KG1 (cell line): ENCODE results near the gene TOB1.

Experiments used
- DNase-seq: peaks from one replicate; lab custom pipeline; 2025; lab: John Stamatoyannopoulos, UW

The TOB1 gene

DNA sequence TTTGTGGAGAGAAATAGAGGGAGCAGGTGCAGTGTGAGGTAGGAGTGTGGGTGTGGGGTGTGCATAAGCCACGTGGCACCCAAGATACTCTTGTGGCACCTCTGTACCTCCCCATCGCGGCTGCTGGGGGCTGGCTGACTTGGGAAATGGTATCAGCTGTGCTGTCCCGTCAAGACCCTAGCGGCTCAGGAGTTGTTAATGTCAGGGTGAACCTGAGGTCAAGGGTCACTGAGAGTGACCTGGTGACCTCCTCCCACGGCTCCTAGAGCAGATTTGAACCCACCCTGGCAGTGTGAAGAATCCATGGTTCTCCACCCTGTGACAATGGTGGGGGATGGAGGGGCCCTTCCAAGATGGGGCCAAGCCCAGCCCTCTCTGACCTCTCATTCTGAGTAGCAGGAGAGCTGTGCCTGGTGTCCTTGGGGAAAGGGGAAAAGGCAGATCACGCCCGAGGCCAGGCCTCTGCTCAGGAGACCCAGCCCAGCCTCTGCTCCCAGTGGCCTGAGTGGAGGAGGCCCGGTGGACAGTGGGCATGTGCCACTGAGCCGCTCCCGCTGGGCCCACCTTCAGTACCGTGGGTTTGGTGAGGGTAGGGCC lies 33.8 kb downstream of the TOB1 start:
- DNase-seq: no peak

GRCh38 chr17:50831471-50831928 lies 34.7 kb downstream of the TOB1 start:
- DNase-seq: no peak

DNA sequence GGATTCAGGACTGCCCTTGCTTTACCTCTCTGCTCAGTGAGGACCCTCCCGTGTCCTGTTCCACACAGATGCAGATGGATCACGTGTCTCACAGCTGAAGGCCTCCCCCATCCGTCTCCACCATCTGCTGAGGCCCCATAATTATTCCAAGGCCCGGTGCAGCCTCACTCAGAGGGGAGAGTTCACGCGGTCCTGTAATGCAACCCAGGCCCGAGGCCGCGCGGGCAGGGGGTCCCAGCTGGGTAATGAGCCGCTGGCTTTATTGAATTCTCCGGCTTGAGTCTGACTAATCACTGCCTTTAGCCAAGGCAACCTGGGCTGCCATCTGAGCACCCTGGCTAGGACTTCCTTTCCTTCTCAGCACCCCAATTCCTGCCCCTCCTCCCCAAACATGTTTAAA lies 35.2 kb downstream of the TOB1 start:
- DNase-seq: no peak

DNA sequence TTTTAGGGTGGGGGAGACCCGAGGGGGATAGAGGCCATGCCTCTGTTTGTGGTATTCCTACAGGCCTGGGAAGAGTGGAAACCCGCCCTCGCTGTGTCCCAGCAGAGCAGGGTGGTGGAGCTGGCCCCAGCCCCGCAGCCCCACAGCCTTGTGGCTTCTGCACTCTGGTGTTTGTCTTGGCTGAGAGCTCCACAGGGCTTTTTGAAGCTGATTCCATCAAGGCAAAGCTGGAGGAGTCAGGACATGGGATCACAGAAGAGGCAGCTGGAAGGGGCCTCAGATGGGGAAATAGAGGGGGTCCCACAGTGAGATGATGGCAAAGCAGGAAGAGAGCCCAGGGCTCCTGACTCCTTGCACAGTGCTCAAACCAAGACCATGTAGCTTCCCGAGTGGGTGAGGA lies 35.8 kb downstream of the TOB1 start:
- no peak for DNase-seq

- DNase-seq: no peak
Observed at GRCh38 chr17:50829332-50829731, 36.8 kb downstream of the TOB1 start.

DNA sequence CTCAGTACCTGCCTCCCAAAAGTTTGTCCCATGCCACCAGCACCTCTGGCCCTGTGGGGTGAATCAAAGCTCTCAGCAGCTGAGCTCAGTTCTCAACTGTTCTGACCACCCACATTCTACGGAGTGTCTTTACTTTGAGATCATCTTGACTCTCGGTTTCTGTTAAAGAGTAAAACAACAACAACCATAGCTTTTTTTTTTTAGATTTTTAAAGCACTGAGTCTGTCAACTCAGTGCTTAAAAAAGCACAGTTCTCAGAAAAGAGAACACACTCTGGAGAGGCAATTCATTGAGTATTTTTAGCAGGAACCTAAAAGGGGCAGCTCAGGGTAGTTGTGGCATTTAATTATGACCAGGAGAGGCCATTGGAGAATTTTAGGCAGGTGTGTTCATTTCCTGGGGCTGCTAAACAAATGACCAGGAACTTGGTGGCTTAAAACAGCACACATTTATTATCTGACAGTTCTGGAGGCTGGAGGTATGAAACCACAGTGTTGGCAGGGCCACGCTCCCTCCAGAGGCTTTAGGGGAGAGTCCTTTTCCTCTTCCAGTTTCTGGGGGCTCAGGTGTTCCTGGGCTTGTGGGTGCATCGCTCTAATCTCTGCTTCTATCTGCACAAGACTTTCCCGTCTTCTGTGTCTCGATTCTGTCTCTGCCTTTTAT lies 37.5 kb downstream of the TOB1 start:
- DNase-seq: no peak

- DNase-seq: no peak
Observed at GRCh38 chr17:50825188-50825587, 41.0 kb downstream of the TOB1 start.

GRCh38 chr17:50824429-50824828 lies 41.7 kb downstream of the TOB1 start:
- no peak for DNase-seq

- no peak for DNase-seq
Observed at GRCh38 chr17:50822550-50822949, 43.6 kb downstream of the TOB1 start.

DNA sequence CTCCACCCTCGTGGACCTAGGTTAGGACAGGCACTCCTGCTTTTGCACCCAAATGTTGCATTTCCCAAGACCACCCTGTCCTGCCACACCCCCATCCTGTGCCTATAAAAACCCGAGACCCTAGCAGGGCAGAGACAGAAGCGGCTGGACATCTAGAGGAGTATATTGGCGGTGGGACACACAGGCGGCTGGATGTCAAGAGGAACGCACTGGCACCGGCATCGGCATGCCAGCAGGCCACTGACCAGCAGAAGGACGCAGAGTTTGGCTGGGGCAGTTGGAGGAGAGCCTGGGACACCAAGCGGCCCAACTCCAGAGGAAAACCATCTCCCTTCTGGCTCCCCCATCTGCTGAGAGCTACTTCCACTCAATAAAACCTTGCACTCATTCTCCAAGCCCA lies 45.5 kb downstream of the TOB1 start:
- no peak for DNase-seq

DNA sequence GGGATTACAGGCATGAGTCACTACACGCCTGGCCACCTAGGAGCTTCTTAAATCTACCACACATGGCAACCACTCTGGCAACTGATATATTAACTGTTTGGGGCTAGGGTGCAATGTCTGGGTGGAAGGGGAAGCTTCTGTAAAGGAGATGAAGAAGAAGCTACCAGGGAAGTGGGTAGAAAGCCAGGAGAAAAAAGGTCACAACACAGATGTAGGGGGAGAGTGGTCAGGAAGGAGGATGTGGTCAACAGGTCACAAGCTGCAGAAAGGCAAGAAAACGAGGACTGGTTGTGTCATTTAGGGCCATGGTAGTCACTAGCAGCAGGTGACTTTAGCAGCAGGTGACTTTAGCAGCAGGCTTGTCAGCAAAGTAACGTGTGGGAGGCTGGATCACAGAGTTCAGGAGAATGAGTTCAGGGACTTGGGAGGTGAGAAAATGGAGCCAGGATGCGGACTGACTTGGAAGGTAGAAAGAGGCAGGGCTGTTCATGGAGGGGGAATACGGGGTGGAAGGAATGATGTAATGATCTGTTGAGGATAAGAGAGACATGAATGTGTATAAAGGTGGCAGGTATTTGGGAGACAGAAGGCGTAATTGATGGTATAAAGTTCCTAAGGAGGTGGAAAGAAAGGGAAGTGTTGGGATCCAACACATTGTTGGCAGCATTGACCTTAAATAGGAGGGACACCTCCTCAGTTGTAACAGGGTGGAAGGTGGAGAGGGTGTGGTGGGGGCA lies 47.1 kb downstream of the TOB1 start:
- no peak for DNase-seq

DNA sequence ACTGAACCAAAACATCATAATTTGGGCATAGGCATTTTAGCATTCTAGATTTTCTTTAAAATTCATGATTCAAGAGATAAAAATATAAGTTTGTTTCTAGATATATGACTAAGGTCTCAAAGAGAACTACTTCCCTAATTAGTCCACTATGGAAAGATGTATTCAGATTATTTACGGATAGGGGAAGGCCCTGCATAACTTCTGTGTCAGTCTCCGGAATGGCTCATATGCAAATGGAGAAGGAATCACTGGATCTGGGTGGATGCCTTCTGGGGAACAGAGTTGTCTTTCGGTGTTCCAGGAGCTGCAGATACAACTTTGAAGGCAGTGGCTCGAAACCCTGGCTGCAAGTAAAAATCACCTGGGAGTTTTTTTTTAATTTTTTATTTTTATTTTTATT lies 47.9 kb downstream of the TOB1 start:
- DNase-seq: no peak

GRCh38 chr17:50817838-50818237 lies 48.3 kb downstream of the TOB1 start:
- DNase-seq: no peak

GRCh38 chr17:50816771-50817751 lies 49.1 kb downstream of the TOB1 start:
- no peak for DNase-seq

DNA sequence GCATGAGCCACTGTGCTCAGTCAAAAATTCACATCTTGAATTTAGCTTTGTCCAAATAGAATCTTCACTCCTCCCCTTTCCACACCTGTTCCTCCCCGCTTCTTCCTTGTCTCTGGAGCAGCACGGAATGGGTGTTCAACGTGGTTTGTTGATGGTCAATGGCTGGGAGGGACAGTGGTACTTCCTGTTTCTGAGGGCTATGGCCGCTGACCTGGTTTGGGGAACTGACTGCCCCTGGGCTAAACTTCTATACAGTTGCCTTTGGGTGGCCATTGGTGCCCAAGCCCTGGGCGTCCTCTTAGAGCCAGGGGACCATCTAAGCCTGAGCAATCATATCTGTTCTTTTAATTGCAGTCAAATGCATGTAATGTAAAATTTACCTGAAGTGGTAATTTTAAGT lies 49.9 kb downstream of the TOB1 start:
- DNase-seq: no peak

DNA sequence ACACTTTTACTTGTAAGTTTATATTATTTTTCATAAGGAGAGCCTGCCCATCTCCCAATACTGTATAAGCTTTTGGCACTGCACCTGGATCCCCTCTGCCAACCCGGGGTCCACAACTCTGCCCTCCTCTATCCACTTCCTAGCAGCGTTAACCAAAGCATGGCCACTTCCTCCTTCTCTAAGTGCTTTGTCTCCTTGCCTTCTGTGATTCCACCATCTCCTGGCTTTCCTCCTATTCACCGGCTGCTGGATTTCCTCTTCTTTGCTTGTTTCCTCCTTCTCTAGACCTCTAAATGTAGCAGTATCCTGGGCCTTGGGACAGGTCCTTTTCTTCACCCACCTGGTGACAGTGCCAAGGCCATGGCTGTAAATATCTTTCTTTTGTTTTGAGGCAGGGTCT lies 50.8 kb downstream of the TOB1 start:
- no peak for DNase-seq

DNA sequence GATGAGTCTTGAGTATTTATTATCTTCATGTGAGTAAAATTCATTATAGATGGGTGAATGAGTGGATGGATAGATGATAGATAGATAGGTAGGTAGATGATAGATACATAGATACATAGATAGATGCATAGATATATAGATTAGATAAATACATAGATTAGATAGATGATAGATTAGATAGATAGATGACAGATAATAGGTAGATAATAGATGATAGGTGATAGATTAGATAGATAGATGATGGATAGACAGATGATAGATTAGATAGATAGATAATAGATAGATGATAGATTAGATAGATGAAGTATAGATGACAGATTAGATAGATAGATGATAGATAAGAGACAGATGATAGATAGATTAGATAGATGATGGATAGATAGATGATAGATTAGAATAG lies 52.6 kb downstream of the TOB1 start:
- no peak for DNase-seq
